CD14-positive monocyte (primary cell): ENCODE measurements around the gene RSAD2. TPM values are rescaled to one million over a fixed set of nuclear protein-coding genes. Genes with fewer than 3 reads are reported as not detected.

Experiments
- DNase-seq, 3 donors: peaks; one replicate each; pipeline ENCODE4 v3.0.0-alpha.2; 2011 to 2022
- H2AFZ ChIP-seq: 2 replicates; pipeline ENCODE4 v1.6.0; 2012; ENCODE audit warnings: mild to moderate bottlenecking, low read depth, low read length, inconsistent platforms; ENCODE audit not compliant: insufficient read depth, poor library complexity, severe bottlenecking
- H3K27ac ChIP-seq, 2 donors: 1 replicate in 1 of 2; 2 replicates in 1 of 2; pipeline ENCODE4 v1.5.1; 2012 to 2013; ENCODE audit warnings: low read length in 2 of 2, control low read depth in 1 of 2, inconsistent platforms in 1 of 2, low read depth in 1 of 2, mild to moderate bottlenecking in 1 of 2
- H3K27me3 ChIP-seq, 2 donors: one replicate each; pipeline versions ENCODE4 v1.6.0 to v1.6.1; 2011 to 2013; ENCODE audit warnings: low read length in 2 of 2; ENCODE audit not compliant: control insufficient read depth in 2 of 2, insufficient read depth in 2 of 2
- H3K36me3 ChIP-seq, 2 donors: replicated peaks in 1 of 2; 1 replicate in 1 of 2; 2 replicates in 1 of 2; pipeline versions ENCODE4 v1.5.1 to v1.6.1; 2012 to 2013; ENCODE audit warnings: low read length in 2 of 2, control low read depth in 1 of 2, inconsistent platforms in 1 of 2, mild to moderate bottlenecking in 1 of 2; ENCODE audit not compliant: insufficient read depth in 2 of 2, control insufficient read depth in 1 of 2
- H3K4me1 ChIP-seq, 2 donors: 1 replicate in 1 of 2; 2 replicates in 1 of 2; pipeline versions ENCODE4 v1.5.1 to v1.6.1; 2012 to 2013; ENCODE audit warnings: low read length in 2 of 2, control low read depth in 1 of 2, inconsistent platforms in 1 of 2, mild to moderate bottlenecking in 1 of 2, moderate library complexity in 1 of 2; ENCODE audit not compliant: insufficient read depth in 2 of 2, control insufficient read depth in 1 of 2
- H3K4me2 ChIP-seq: replicated peaks from 2 replicates; pipeline ENCODE3; 2012; ENCODE audit warnings: low read length, moderate library complexity, mild to moderate bottlenecking; ENCODE audit not compliant: poor library complexity, severe bottlenecking; ENCODE audit errors: extremely low read depth
- H3K4me3 ChIP-seq, 3 experiments: fragments of 200-600 bp in 1 of 3; sonication (generic) in 1 of 3; replicated peaks in 1 of 3; 1 replicate in 2 of 3; 2 replicates in 1 of 3; pipeline ENCODE4 v1.5.1; 2011 to 2013; ENCODE audit warnings: low read length in 3 of 3, mild to moderate bottlenecking in 3 of 3, control low read depth in 2 of 3, low read depth in 2 of 3, inconsistent platforms in 1 of 3, moderate library complexity in 1 of 3
- H3K79me2 ChIP-seq: 2 replicates; pipeline ENCODE4 v1.6.0; 2012; ENCODE audit warnings: mild to moderate bottlenecking, control low read depth, inconsistent platforms, low read length, moderate library complexity; ENCODE audit not compliant: insufficient read depth
- H3K9ac ChIP-seq: 2 replicates; pipeline ENCODE4 v1.6.0; 2017; ENCODE audit warnings: low read length, mild to moderate bottlenecking; ENCODE audit not compliant: insufficient read depth, poor library complexity, severe bottlenecking
- H3K9me3 ChIP-seq, 2 donors: replicated peaks in 1 of 2; 1 replicate in 1 of 2; 2 replicates in 1 of 2; pipeline versions ENCODE4 v1.5.1 to v1.6.1; 2012 to 2013; ENCODE audit warnings: low read length in 2 of 2, control low read depth in 1 of 2; ENCODE audit not compliant: control insufficient read depth in 1 of 2, insufficient read depth in 1 of 2
- H4K20me1 ChIP-seq: 2 replicates; pipeline ENCODE4 v1.6.0; 2012; ENCODE audit warnings: mild to moderate bottlenecking, low read length, control low read depth, moderate library complexity; ENCODE audit not compliant: insufficient read depth
- H3K27ac Mint-ChIP-seq, 7 donors: one replicate each; pipeline ENCODE4 v1.8.0; 2020; ENCODE audit warnings: mild to moderate bottlenecking in 7 of 7, mixed read lengths in 7 of 7, moderate library complexity in 6 of 7, inconsistent platforms in 2 of 7
- H3K27me3 Mint-ChIP-seq, 3 donors: one replicate each; pipeline ENCODE4 v1.8.0; 2021 to 2022; ENCODE audit warnings: low read depth in 3 of 3, mild to moderate bottlenecking in 3 of 3, mixed read lengths in 3 of 3, moderate library complexity in 3 of 3, inconsistent platforms in 1 of 3
- H3K36me3 Mint-ChIP-seq, 2 donors: one replicate each; pipeline ENCODE4 v1.8.0; 2020; ENCODE audit warnings: mixed read lengths in 2 of 2, inconsistent platforms in 1 of 2, mild to moderate bottlenecking in 1 of 2
- H3K4me1 Mint-ChIP-seq: one replicate; pipeline ENCODE4 v1.8.0; 2020; ENCODE audit warnings: mild to moderate bottlenecking, mixed read lengths
- H3K4me3 Mint-ChIP-seq, 2 donors: one replicate each; pipeline ENCODE4 v1.8.0; 2020; ENCODE audit warnings: mild to moderate bottlenecking in 2 of 2, mixed read lengths in 2 of 2, moderate library complexity in 1 of 2
- H3K9me3 Mint-ChIP-seq, 7 donors: one replicate each; pipeline ENCODE4 v1.8.0; 2020 to 2022; ENCODE audit warnings: mixed read lengths in 7 of 7, mild to moderate bottlenecking in 6 of 7, moderate library complexity in 6 of 7, inconsistent platforms in 2 of 7
- CTCF ChIP-seq: fragments of 200-600 bp; IDR thresholded peaks from one replicate; pipeline ENCODE4 v1.8.0; 2022; ENCODE audit warnings: antibody characterized with exemption, mild to moderate bottlenecking
- WGBS: methylation state at CpG from one replicate; pipeline ENCODE4 v1.1.5; 2013; ENCODE audit warnings: missing lambda C conversion rate; ENCODE audit not compliant: insufficient coverage; 5-methylcytosine and 5-hydroxymethylcytosine counted together
- intact Hi-C, 2 donors: fragments of 100-400 bp; cut with micrococcal nuclease; formaldehyde crosslinking; loops; one replicate each; pipeline versions ENCODE4 v1.15.0 to v1.15.1; 2023
- polyA plus RNA-seq, 3 donors: library from polyadenylated mRNA; depleted of rRNA in 1 of 3; unstranded in 2 of 3; stranded (reverse) in 1 of 3; fragments of 300-500 nt in 2 of 3; fragments of >200 nt in 1 of 3; fragmentation: Illumina TruSeq in 2 of 3; gene quantifications; 1 replicate in 2 of 3; 2 replicates in 1 of 3; pipeline ENCODE4 v1.2.3, GENCODE V29; 2012 to 2021

Gene RSAD2
- polyA plus RNA-seq, 3 donors: 6.0 to 12.6 (median 10.3) TPM

- Mint-ChIP-seq H3K27me3 (peaks cover 2 to 15% (median 9%) of the 10 kb centered on the region in 3 donors), H3K4me1 (peaks cover 21% of the 10 kb centered on the region), H3K36me3 (peaks cover 0 to 5% of the 10 kb centered on the region in 2 donors), H3K9me3 (peaks cover 0 to 3% (median 0%) of the 10 kb centered on the region in 7 donors), H3K27ac (no peak overlapping the region), H3K4me3 (no peak overlapping the region)
- no peaks in the 10 kb centered on the region for H3K27me3 ChIP-seq
- WGBS: 84% methylated on average over 9 of the region's 11 CpGs
- no peak overlapping the region for H3K27ac ChIP-seq
- TF ChIP-seq CTCF: no peak
- H3K9me3 ChIP-seq: no peaks in the 10 kb centered on the region
- H2AFZ ChIP-seq: no peak overlapping the region
- no peaks in the 10 kb centered on the region for H3K36me3 ChIP-seq
- intact Hi-C loops: loop anchor here in 1 of 2 donors (5.0 kb wide), 1 partner anchor 91 kb away; no protein-coding TSS in a partner anchor
- H3K4me3 ChIP-seq: no peak overlapping the region
- H3K9ac ChIP-seq: no peak overlapping the region
- H4K20me1 ChIP-seq: no peaks in the 10 kb centered on the region
- no peak for DNase-seq
- no peak overlapping the region for H3K4me2 ChIP-seq
- peaks cover 11 to 13% of the 10 kb centered on the region in 2 donors for H3K4me1 ChIP-seq
- peaks cover 12% of the 10 kb centered on the region for H3K79me2 ChIP-seq
These were observed 43.8 kb downstream of the RSAD2 start for GRCh38 chr2:6921321-6921922.

- peaks cover 8% of the 10 kb centered on the region in 2 donors for H3K4me1 ChIP-seq
- peaks cover 2 to 11% (median 9%) of the 10 kb centered on the region in 3 donors for H3K27me3 Mint-ChIP-seq
- H3K27ac Mint-ChIP-seq: no peak overlapping the region
- intact Hi-C loops: loop anchor here in 1 of 2 donors (5.0 kb wide), 1 partner anchor 90 kb away; no protein-coding TSS in a partner anchor
- no peaks in the 10 kb centered on the region for H3K27me3 ChIP-seq
- H3K9me3 ChIP-seq: no peaks in the 10 kb centered on the region
- H3K4me3 Mint-ChIP-seq: no peak overlapping the region
- H2AFZ ChIP-seq: no peak overlapping the region
- TF ChIP-seq CTCF: no peak
- no peak overlapping the region for H3K4me3 ChIP-seq
- no peak overlapping the region for H3K9ac ChIP-seq
- H3K4me1 Mint-ChIP-seq: peaks cover 18% of the 10 kb centered on the region
- no peaks in the 10 kb centered on the region for H4K20me1 ChIP-seq
- peaks cover 12% of the 10 kb centered on the region for H3K79me2 ChIP-seq
- no peak overlapping the region for H3K27ac ChIP-seq
- DNase-seq: no peak
- no peaks in the 10 kb centered on the region for H3K36me3 ChIP-seq
- H3K36me3 Mint-ChIP-seq: peaks cover 0 to 5% of the 10 kb centered on the region in 2 donors
- 100% methylated on average over 3 of the region's 8 CpGs for WGBS
- H3K9me3 Mint-ChIP-seq: peaks cover 0 to 3% (median 0%) of the 10 kb centered on the region in 7 donors
- H3K4me2 ChIP-seq: no peak overlapping the region
These were observed 44.7 kb downstream of the RSAD2 start for GRCh38 chr2:6922201-6922656.
